Effector CD4-positive, alpha-beta T cell (primary cell): ENCODE results near the gene GYPC.

Experiments used
- DNase-seq: peaks from one replicate; pipeline ENCODE4 v3.0.0-alpha.2; 2020

GYPC gene

DNA sequence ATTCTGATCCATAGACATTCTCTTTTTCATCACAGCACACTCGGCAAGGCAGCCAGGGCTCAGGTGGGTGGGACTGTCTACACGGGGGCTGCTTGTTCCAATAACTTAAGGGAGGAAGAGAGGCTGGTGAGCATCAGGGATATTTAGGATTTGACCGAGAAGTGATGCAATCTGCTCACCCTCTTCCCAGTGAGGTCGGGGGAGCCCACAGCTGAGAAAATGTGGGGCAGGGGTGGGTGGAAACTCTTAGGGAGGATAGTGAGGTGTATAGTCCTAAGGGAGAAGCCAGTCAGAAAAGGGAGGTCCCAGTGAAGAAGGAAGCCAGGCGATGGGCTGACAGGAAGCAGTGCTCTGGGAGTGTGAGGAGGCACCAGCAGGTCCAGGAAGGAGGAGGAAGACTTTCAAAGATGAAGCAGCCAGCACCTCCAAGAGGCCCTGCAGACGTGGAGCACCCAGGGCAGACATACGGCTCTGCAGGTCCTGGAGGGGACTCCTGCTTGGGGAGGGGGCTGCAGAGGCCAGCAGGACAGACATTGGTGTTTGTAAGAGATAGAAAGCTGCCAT is 76.8 kb downstream of the GYPC start:
- no peak for DNase-seq

DNA sequence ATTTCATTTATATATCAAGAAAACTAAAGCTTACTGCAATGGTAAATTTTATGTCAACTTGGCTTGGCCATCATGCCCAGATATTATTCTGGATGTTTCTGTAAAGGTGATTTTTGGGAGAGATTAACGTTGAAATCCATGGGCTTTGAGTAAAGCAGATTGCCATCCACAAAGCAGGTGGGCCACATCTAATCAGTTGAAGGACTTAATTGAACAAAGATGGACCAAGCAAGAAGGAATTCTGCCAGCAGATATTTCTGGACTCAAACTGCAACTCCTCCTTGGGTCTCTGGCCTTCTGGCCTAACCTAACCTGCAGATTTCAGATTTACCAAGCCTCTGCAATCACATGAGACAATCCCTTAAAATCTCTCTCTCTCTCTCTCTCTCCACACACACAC is 77.8 kb downstream of the GYPC start:
- DNase-seq: no peak

DNA sequence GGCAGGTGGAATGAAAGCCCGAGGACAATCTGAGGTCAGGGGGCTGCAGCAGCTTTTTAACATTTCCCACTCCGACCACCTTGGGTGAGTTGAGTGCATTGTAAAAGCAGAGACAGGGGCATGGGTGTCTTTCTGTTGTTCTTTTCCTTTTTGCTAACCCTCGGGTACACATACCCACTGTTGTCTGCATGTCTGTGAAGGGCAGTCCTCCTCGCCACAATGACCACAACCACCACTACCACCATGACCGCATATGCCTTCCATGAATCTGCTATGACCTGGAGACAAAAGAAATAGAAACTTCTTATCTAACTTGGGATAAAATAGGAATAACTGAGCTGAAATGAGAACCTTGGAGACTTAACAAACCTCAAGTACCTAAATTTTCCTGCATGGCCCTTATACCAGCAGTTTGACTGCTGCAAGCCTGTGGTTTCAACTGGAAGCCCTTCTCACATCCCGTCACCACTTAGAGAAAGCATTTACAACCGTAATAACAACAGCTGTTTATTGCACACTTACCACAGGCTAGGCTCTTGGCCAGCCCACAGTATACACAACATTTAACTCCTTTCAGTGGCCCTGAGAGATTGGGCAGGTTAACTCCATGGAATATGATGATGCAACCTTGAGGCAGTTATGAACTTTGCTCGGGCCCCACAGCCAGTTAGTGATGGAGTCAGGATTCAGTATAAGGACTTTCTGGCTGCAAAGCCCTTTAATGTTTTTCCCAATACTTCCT is 80.3 kb downstream of the GYPC start:
- DNase-seq: no peak

DNA sequence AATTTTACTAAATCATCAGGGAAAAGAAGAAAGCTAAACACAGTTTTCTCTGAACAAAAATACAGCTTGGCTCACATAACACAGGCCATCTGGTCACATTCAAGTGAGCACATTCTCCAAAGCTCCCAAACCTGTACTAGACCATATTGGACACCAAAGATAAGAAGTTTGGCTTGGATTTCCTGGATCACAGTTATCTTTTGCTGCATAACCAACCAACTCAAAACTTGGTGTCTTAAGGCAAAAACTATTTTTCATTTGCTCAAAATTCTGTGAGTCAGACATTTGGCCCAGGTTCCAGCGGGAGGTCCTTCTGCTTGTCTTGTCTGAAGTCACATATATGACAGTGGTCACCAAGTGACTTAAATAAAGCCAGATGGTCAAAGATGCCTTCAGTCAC is 83.2 kb downstream of the GYPC start:
- DNase-seq: no peak

DNA sequence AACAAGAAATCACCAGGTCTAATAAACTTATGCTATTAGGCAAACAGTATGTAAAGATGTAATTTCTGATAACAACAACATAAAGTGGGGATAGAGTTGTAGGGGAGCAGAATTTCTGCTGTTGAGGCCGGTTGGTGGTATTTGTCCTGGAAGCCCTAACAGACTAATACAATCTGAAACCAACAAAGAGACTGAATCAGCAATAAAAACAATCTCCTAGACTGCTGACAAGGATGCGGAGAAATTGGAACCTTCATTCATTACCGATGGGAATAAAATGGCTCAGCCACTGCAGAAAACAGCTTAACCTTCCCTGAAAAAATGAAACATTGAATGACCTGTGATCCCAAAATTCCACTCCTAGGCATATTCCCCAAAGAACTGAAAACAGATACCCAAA is 88.7 kb downstream of the GYPC start:
- DNase-seq: no peak
